ENCODE results near the gene FMC1.

FMC1 gene

DNA sequence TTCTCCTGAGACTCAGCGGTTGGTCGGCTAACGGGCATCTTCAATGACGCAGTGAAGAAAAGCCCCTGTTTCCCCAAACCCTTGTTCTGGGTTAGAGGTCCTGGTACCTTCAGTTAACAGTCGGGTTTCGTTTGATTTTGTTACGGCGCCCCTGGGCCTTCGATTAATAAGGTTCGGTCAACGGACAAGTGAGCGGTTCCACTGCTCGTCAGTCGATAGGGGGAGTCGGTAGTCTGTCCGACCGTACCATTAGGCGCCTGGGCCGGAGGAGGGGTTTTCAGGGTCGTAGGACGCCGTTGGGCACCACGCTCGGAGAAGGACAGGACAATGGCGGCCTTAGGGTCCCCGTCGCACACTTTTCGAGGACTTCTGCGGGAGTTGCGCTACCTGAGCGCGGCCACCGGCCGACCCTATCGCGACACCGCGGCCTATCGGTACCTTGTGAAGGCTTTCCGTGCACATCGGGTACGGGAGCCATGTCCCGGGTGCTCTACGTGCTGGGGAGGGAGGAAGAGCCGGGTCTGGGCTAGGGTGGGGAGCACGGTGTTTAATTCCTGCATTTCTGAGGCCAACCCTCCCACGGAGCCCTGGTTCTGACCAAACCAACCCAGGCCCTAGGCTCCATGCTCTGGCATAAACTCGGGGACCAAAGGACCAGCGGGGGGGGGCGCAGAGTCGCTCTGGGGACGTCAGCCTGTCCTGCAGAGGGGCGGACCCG, at the start of gene FMC1 (continued):
- TF ChIP-seq YY1 (tag by site-specific recombination; IDR thresholded peaks at IDR 0.05) = peak; percentile 81
- TF ChIP-seq ZNF610 (tag by site-specific recombination; IDR thresholded peaks at IDR 0.05; ENCODE audit: borderline replicate concordance) = peak; percentile 66; the same call in 1 of the 2 replicates
- TF ChIP-seq ZEB2 (tag by site-specific recombination; IDR thresholded peaks at IDR 0.05) = peak; percentile 52; the same call in 1 of the 2 replicates
- TF ChIP-seq, protein P1, sequence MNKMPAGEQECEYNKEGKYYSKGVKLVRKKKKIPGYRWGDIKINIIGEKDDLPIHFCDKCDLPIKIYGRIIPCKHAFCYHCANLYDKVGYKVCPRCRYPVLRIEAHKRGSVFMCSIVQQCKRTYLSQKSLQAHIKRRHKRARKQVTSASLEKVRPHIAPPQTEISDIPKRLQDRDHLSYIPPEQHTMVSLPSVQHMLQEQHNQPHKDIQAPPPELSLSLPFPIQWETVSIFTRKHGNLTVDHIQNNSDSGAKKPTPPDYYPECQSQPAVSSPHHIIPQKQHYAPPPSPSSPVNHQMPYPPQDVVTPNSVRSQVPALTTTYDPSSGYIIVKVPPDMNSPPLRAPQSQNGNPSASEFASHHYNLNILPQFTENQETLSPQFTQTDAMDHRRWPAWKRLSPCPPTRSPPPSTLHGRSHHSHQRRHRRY (tag by site-specific recombination; IDR thresholded peaks at IDR 0.05) = no peak
- TF ChIP-seq ZNF600 (tag by site-specific recombination; IDR thresholded peaks at IDR 0.05) = peak; percentile 49; the same call in 1 of the 2 replicates
- TF ChIP-seq, protein P2, sequence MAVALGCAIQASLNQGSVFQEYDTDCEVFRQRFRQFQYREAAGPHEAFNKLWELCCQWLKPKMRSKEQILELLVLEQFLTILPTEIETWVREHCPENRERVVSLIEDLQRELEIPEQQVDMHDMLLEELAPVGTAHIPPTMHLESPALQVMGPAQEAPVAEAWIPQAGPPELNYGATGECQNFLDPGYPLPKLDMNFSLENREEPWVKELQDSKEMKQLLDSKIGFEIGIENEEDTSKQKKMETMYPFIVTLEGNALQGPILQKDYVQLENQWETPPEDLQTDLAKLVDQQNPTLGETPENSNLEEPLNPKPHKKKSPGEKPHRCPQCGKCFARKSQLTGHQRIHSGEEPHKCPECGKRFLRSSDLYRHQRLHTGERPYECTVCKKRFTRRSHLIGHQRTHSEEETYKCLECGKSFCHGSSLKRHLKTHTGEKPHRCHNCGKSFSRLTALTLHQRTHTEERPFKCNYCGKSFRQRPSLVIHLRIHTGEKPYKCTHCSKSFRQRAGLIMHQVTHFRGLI (tag by site-specific recombination; IDR thresholded peaks at IDR 0.05) = peak; percentile 80
- TF ChIP-seq ZNF341 (tag by site-specific recombination; IDR thresholded peaks at IDR 0.05; ENCODE audit: low read depth) = no peak; the same call in none of the 2 replicates
- peak; percentile 42; the same call in 1 of the 2 replicates for TF ChIP-seq YY2 (tag by site-specific recombination; IDR thresholded peaks at IDR 0.05)
- TF ChIP-seq, protein P3, sequence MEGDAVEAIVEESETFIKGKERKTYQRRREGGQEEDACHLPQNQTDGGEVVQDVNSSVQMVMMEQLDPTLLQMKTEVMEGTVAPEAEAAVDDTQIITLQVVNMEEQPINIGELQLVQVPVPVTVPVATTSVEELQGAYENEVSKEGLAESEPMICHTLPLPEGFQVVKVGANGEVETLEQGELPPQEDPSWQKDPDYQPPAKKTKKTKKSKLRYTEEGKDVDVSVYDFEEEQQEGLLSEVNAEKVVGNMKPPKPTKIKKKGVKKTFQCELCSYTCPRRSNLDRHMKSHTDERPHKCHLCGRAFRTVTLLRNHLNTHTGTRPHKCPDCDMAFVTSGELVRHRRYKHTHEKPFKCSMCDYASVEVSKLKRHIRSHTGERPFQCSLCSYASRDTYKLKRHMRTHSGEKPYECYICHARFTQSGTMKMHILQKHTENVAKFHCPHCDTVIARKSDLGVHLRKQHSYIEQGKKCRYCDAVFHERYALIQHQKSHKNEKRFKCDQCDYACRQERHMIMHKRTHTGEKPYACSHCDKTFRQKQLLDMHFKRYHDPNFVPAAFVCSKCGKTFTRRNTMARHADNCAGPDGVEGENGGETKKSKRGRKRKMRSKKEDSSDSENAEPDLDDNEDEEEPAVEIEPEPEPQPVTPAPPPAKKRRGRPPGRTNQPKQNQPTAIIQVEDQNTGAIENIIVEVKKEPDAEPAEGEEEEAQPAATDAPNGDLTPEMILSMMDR (tag by site-specific recombination; IDR thresholded peaks at IDR 0.05) = peak; percentile 83
- peak; percentile 74 for TF ChIP-seq SP7 (tag by site-specific recombination; IDR thresholded peaks at IDR 0.05)
- TF ChIP-seq ZIC2 (tag by site-specific recombination; IDR thresholded peaks at IDR 0.05) = peak; percentile 28
- peak; percentile 56; the same call in 1 of the 2 replicates for TF ChIP-seq BCL11A (tag by site-specific recombination; IDR thresholded peaks at IDR 0.05; ENCODE audit: low read depth)
- TF ChIP-seq, protein P4, sequence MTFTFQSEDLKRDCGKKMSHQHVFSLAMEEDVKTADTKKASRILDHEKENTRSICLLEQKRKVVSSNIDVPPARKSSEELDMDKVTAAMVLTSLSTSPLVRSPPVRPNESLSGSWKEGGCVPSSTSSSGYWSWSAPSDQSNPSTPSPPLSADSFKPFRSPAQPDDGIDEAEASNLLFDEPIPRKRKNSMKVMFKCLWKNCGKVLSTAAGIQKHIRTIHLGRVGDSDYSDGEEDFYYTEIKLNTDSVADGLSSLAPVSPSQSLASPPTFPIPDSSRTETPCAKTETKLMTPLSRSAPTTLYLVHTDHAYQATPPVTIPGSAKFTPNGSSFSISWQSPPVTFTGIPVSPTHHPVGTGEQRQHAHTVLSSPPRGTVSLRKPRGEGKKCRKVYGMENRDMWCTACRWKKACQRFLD (tag by site-specific recombination; IDR thresholded peaks at IDR 0.05) = no peak
- TF ChIP-seq ZBTB8A (tag by site-specific recombination; IDR thresholded peaks at IDR 0.05) = peak; percentile 55
- TF ChIP-seq ZNF114 (tag by site-specific recombination; IDR thresholded peaks at IDR 0.05) = no peak
- TF ChIP-seq, protein P5, sequence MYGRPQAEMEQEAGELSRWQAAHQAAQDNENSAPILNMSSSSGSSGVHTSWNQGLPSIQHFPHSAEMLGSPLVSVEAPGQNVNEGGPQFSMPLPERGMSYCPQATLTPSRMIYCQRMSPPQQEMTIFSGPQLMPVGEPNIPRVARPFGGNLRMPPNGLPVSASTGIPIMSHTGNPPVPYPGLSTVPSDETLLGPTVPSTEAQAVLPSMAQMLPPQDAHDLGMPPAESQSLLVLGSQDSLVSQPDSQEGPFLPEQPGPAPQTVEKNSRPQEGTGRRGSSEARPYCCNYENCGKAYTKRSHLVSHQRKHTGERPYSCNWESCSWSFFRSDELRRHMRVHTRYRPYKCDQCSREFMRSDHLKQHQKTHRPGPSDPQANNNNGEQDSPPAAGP (tag by site-specific recombination; IDR thresholded peaks at IDR 0.05) = peak; percentile 63; the same call in 1 of the 2 replicates
- TF ChIP-seq ZNF560 (tag by site-specific recombination; IDR thresholded peaks at IDR 0.05; ENCODE audit: borderline replicate concordance) = no peak
- TF ChIP-seq SP3 (tag by site-specific recombination; IDR thresholded peaks at IDR 0.05) = peak; percentile 35; the same call in 1 of the 2 replicates
- TF ChIP-seq ZBTB1 (tag by site-specific recombination; IDR thresholded peaks at IDR 0.05) = no peak
- TF ChIP-seq, protein P6, sequence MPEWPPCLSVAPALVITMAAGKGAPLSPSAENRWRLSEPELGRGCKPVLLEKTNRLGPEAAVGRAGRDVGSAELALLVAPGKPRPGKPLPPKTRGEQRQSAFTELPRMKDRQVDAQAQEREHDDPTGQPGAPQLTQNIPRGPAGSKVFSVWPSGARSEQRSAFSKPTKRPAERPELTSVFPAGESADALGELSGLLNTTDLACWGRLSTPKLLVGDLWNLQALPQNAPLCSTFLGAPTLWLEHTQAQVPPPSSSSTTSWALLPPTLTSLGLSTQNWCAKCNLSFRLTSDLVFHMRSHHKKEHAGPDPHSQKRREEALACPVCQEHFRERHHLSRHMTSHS (tag by site-specific recombination; IDR thresholded peaks at IDR 0.05) = no peak
- TF ChIP-seq, protein P7, sequence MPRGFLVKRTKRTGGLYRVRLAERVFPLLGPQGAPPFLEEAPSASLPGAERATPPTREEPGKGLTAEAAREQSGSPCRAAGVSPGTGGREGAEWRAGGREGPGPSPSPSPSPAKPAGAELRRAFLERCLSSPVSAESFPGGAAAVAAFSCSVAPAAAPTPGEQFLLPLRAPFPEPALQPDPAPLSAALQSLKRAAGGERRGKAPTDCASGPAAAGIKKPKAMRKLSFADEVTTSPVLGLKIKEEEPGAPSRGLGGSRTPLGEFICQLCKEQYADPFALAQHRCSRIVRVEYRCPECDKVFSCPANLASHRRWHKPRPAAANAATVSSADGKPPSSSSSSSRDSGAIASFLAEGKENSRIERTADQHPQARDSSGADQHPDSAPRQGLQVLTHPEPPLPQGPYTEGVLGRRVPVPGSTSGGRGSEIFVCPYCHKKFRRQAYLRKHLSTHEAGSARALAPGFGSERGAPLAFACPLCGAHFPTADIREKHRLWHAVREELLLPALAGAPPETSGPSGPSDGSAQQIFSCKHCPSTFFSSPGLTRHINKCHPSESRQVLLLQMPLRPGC (tag by site-specific recombination; IDR thresholded peaks at IDR 0.05) = 0 out of 2 replicates have a peak, but pooled peaks have one; percentile 51
- TF ChIP-seq ZNF324 (tag by site-specific recombination; IDR thresholded peaks at IDR 0.05) = peak; percentile 60; the same call in 1 of the 2 replicates
- TF ChIP-seq, protein P8, sequence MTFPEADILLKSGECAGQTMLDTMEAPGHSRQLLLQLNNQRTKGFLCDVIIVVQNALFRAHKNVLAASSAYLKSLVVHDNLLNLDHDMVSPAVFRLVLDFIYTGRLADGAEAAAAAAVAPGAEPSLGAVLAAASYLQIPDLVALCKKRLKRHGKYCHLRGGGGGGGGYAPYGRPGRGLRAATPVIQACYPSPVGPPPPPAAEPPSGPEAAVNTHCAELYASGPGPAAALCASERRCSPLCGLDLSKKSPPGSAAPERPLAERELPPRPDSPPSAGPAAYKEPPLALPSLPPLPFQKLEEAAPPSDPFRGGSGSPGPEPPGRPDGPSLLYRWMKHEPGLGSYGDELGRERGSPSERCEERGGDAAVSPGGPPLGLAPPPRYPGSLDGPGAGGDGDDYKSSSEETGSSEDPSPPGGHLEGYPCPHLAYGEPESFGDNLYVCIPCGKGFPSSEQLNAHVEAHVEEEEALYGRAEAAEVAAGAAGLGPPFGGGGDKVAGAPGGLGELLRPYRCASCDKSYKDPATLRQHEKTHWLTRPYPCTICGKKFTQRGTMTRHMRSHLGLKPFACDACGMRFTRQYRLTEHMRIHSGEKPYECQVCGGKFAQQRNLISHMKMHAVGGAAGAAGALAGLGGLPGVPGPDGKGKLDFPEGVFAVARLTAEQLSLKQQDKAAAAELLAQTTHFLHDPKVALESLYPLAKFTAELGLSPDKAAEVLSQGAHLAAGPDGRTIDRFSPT (tag by site-specific recombination; IDR thresholded peaks at IDR 0.05) = peak; percentile 43; the same call in 1 of the 2 replicates
- TF ChIP-seq BCL11B (tag by site-specific recombination; IDR thresholded peaks at IDR 0.05; ENCODE audit: low read depth) = peak; percentile 63; the same call in 1 of the 2 replicates
- TF ChIP-seq, protein P9, sequence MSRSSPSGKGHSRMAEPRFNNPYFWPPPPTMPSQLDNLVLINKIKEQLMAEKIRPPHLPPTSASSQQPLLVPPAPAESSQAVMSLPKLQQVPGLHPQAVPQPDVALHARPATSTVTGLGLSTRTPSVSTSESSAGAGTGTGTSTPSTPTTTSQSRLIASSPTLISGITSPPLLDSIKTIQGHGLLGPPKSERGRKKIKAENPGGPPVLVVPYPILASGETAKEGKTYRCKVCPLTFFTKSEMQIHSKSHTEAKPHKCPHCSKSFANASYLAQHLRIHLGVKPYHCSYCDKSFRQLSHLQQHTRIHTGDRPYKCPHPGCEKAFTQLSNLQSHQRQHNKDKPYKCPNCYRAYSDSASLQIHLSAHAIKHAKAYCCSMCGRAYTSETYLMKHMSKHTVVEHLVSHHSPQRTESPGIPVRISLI (tag by site-specific recombination; IDR thresholded peaks at IDR 0.05) = 0 out of 2 replicates have a peak, but pooled peaks have one; percentile 3
